Measurements from ENCODE around the gene PRKAG2. TPM values are rescaled to one million over a fixed set of nuclear protein-coding genes. Genes with fewer than 3 reads are reported as not detected.

PRKAG2 gene
- total and polyA plus RNA-seq, 9 donors, result 9.3 to 37.7 (median 22.6) TPM

GRCh38 chr7:151836191-151836926, 40.6 kb downstream of the PRKAG2 start:
- no peak for DNase-seq
- no peak for TF ChIP-seq EP300 (IDR thresholded peaks at IDR 0.05)
- no peak for TF ChIP-seq CTCF (IDR thresholded peaks at IDR 0.05)
- TF ChIP-seq POLR2A (IDR thresholded peaks at IDR 0.05), result no peak
- H3K27ac ChIP-seq, result no peak overlapping the region
- peaks cover 4% of the 10 kb centered on the region for H3K4me1 ChIP-seq (ENCODE audit: insufficient read depth)
- intact Hi-C loops (cut with DNase I), result no loop called here
- 93 to 94% (median 94%) methylated on average over 16 of the region's 16 CpGs for WGBS, 3 donors
- no peak overlapping the region for H3K4me3 ChIP-seq
- no peaks in the 10 kb centered on the region for H3K27me3 ChIP-seq
- no peaks in the 10 kb centered on the region for H3K9me3 ChIP-seq
- H3K36me3 ChIP-seq, result no peaks in the 10 kb centered on the region

GRCh38 chr7:151835636-151836035, 41.3 kb downstream of the PRKAG2 start:
- WGBS, 3 donors, result 93 to 94% (median 93%) methylated on average over 9 of the region's 9 CpGs

GRCh38 chr7:151834271-151835035, 42.5 kb downstream of the PRKAG2 start:
- H3K4me3 ChIP-seq, result no peak overlapping the region
- intact Hi-C loops (cut with DNase I), result no loop called here
- TF ChIP-seq POLR2A (IDR thresholded peaks at IDR 0.05) (no peak), EP300 (IDR thresholded peaks at IDR 0.05) (no peak), CTCF (IDR thresholded peaks at IDR 0.05) (no peak)
- H3K27me3 ChIP-seq, result no peaks in the 10 kb centered on the region
- no peaks in the 10 kb centered on the region for H3K9me3 ChIP-seq
- no peak for DNase-seq
- no peaks in the 10 kb centered on the region for H3K36me3 ChIP-seq
- H3K4me1 ChIP-seq (ENCODE audit: insufficient read depth), result peaks cover 4% of the 10 kb centered on the region
- no peak overlapping the region for H3K27ac ChIP-seq
- WGBS, 3 donors, result 87 to 89% (median 87%) methylated on average over 23 of the region's 23 CpGs

More at GRCh38 chr7:151835636-151836035, 41.3 kb downstream of the PRKAG2 start:
- Histone ChIP-seq H3K27me3 (no peaks in the 10 kb centered on the region), H3K4me1 (ENCODE audit: insufficient read depth) (peaks cover 4% of the 10 kb centered on the region), H3K9me3 (no peaks in the 10 kb centered on the region), H3K36me3 (no peaks in the 10 kb centered on the region), H3K27ac (no peak overlapping the region), H3K4me3 (no peak overlapping the region)
- intact Hi-C loops (cut with DNase I), result no loop called here
- no peak for TF ChIP-seq CTCF (IDR thresholded peaks at IDR 0.05)
- TF ChIP-seq POLR2A (IDR thresholded peaks at IDR 0.05), result no peak
- no peak for TF ChIP-seq EP300 (IDR thresholded peaks at IDR 0.05)
- no peak for DNase-seq

GRCh38 chr7:151833691-151834090, 43.2 kb downstream of the PRKAG2 start:
- no peak overlapping the region for H3K27ac ChIP-seq
- TF ChIP-seq POLR2A (IDR thresholded peaks at IDR 0.05) (no peak), CTCF (IDR thresholded peaks at IDR 0.05) (no peak), EP300 (IDR thresholded peaks at IDR 0.05) (no peak)
- intact Hi-C loops (cut with DNase I), result no loop called here
- 79 to 86% (median 81%) methylated on average over 7 of the region's 7 CpGs for WGBS, 3 donors
- H3K9me3 ChIP-seq, result no peaks in the 10 kb centered on the region
- H3K36me3 ChIP-seq, result no peaks in the 10 kb centered on the region
- H3K4me1 ChIP-seq (ENCODE audit: insufficient read depth), result peaks cover 4% of the 10 kb centered on the region
- no peak for DNase-seq
- H3K27me3 ChIP-seq, result no peaks in the 10 kb centered on the region
- no peak overlapping the region for H3K4me3 ChIP-seq
